Left forelimb (tissue), 1 donor: ENCODE measurements around the gene HOXC11.

Source experiments
- DNase-seq: peaks from one replicate; pipeline ENCODE4 v3.0.0-alpha.2; 2018; ENCODE audit warnings: low spot score

The HOXC11 gene

GRCh38 chr12:54009171-54010052, 36.5 kb downstream of the HOXC11 start:
- no peak for DNase-seq

DNA sequence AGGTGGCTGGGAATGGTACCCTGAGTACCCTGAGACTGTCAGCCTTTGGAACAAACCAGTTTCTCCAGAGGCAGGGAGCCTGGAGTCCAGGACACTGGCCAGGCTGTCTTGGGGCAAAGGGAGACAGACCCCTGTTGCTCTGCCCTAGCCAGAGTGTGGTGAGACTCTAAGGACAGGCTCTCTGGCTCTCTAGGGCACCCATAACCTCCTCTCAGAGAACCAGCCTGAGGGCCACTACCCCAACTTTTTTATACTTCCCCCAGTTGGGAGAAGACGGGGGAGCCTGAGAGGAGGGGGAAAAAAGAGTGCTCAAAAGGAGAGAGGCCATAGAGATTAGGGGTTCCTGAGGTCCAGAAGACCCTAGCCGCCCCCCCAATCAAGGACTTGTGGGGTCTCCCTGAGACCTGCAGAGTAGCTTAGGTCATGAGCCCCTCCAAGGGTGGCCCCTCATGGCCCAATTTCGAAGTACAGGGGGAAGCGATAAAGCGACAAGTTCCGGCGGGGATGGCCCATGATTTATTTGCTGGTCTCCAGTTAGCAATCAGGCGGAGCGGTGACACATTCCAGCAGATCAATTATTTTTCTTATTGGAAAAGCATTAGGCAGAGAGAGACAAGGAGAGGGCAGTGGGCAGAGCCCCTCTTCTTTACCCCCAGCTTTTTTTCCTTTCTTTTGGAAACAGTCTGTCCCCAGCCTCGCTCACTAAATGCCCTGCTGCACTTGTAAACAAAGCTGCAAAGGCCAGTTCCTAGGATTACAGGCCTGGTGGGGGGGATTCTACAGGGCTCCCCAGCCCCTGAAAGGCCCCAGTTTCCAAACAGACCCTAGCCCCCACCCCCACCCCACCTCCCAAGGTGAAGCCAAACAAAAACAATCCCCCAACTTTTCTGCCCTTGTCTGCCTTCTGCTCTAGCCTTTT, 37.4 kb downstream of the HOXC11 start:
- DNase-seq = no peak

DNA sequence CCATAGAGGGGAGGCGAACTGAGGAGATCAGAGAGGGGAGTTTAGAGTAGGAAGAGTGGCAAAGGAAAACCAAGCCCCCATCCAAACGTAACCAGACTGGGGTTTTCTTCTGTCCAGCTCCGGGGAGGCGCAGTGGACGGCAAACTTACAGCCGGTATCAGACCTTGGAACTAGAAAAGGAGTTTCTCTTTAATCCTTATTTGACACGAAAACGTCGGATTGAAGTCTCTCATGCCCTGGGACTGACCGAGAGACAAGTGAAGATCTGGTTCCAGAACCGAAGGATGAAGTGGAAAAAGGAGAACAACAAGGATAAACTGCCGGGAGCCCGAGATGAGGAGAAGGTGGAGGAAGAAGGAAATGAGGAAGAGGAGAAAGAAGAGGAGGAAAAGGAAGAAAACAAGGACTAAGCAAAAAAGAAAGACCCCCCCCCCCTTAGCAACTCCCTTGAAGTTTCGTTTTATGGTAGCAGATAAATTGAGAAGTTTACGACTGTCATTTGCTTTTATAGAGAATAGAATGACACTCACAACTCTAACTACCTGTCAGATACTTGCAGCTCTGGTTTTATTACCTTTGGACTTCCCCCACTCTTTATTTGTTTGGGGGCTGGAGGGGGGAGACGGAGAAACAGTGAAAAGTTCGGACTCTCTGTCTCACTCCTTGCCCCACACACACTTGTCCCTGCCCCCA, 38.2 kb downstream of the HOXC11 start:
- no peak for DNase-seq

- no peak for DNase-seq
Measured at GRCh38 chr12:54011665-54012532, 39.0 kb downstream of the HOXC11 start.

- DNase-seq = no peak
Measured at GRCh38 chr12:54012631-54013409, 39.9 kb downstream of the HOXC11 start.

DNA sequence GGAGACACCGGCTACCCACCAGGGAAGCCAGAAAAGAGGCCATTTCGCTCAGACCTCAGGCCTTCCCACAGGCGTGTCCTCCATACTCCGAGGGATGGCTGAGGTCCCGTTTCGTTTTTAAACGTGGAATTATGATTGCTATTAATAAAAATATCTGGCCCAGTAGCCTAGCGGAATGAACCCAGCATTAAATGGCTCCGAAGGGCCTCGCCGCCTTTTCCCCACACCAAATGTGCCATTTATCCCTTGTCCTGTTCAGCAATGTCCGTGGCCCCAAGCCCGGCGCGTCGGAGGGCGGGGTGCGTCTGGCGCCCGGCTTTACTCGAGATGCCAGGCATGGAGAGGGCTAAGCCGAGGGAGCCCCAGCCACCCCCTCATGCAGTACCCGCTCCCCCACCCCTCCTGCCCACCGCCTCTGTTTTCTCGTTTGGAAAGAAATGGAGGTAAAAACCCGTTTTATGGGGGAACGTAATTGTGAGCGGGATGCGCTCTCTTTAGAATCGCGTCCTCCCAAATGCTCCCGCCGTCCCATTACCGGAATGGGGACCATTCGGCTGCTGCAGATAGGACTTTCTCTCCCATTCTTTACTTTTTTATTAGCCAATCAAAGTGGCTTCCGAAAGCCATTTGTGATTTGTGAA, 41.6 kb downstream of the HOXC11 start:
- no peak for DNase-seq

DNA sequence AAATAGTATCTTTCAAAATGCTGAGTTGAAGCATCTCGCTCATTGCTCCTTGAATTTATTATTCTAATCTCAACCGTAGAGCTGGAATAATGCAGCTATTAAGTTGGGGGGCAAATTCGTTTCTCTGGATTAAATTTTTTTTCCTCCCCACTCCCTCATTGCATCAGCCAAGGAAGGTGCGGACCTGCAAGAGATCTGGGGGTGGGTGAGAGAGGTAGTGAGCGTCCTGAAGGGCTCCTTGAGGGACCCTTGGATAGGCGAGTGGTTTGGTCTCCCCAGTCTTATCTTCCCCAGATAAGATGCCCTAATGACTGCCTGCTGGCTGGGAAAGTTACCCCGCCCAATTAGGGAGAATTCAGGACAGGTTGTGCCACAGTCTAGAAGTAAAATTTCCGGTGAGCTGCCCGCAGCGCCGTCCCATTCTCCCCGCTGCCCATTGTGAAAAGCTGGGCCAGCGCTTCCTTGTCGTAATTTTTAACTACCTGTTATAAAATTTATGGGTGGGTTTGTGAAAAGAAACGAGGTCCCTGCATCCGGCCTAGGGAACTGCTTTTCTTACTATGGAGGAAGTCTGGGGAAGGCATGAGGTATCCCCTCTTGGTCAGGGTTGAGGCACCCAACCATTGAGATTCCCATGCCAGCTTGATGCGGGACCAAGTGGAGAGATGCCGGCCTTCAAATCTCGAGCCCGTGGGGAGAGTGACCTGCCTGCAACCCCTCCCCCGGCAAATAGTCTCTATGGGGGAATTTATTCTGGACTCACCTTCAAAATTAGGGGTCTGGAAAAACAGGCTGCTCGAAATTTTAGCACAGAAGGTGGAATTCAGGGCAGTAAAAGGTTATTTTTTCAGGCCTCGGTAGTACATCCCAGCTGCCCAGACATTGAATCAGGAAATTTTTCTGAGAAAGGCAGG, 42.3 kb downstream of the HOXC11 start:
- no peak for DNase-seq

DNA sequence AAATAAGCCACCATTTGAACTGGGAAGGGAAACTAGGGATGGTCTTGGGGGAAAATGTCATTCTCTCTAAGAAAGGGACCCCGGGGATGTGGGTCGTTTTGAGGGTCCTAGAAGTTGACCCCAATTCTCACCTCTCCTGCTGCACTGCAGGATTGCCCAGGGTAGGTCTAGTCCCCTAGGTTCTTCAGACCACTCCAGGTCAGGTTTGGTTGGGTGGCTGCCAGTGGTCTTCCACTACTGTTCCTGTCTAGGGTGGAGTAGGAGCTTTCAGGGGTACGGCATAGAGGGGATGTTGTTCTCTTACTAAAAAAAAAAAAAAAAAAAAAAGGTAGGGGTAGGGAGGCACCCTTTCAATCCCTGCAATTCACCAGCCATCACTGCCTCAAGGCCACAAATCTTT, 43.1 kb downstream of the HOXC11 start:
- no peak for DNase-seq

DNA sequence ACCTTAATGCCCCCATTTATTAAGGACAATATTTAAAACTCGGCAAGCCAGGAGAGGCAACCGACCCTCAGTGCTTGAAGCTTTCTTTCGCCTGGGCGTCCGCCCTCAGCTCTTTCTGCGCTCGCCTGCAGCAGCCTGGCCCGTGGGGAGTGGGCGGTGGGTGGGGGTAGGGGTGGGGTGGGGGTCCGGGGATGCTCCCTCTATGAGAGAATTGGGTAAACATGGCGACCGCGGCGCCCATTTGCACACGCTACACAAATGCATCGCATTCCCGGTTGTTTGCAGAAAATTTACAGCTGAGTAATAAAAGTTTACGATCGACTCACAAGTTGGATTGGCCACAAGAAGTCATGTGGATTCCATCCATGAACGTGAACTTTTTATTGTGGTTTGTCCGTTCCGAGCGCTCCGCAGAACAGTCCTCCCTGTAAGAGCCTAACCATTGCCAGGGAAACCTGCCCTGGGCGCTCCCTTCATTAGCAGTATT, 43.6 kb downstream of the HOXC11 start:
- DNase-seq = no peak

- no peak for DNase-seq
Measured at GRCh38 chr12:54017027-54017788, 44.3 kb downstream of the HOXC11 start.

DNA sequence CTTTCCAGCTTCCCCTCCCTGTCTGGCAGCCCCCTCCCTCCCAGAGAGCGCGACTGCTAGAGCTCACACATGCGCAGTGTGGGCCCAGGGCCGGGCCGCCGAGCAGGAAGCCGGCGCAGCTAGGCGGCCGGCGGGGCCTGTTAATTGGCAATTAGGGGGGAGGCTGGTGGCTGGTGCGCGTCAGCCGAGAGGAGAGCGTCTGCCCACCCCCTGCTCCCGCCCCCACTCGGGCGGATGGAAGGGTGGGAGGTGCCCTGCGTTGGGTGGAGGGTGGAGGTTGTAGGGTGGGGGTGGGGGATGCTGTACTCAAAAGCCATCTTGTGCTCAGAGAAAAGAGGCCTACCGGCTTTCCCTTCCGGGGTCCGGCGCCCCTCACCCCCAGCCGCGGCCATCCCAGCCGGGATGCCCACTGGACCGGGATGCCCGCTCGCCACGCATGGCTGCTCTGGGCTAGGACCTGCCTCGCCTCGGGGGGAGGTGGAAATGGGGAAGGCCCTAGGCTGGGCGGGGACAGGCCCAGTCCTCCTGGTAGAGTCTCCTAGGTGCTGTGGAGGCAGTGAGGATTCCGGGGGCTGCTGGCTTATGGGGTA, 45.0 kb downstream of the HOXC11 start:
- no peak for DNase-seq

DNA sequence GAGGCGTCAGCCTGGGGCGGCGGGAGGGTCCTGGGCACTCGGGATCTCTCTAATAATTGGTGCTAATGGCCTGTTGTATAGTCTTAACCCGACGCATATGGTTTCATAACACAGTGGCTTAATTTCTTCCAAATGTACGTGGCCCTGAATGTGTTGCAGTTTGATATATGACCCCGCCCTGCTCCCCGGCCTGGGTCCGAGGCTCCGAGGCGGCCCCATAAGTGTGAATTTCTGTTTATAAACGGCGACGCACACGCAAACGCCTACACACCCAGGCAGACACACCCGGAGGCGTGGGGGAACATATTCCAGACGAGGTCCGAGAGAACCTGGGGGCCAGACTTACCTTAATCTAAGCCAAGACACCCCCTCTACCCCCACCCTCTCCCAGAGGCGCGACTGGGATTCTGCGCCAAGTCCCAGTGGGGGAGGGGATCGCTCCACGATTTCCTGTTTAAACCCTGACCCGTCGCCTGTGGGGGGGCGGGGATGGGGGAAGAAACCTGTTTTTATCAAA, 45.6 kb downstream of the HOXC11 start:
- no peak for DNase-seq

DNA sequence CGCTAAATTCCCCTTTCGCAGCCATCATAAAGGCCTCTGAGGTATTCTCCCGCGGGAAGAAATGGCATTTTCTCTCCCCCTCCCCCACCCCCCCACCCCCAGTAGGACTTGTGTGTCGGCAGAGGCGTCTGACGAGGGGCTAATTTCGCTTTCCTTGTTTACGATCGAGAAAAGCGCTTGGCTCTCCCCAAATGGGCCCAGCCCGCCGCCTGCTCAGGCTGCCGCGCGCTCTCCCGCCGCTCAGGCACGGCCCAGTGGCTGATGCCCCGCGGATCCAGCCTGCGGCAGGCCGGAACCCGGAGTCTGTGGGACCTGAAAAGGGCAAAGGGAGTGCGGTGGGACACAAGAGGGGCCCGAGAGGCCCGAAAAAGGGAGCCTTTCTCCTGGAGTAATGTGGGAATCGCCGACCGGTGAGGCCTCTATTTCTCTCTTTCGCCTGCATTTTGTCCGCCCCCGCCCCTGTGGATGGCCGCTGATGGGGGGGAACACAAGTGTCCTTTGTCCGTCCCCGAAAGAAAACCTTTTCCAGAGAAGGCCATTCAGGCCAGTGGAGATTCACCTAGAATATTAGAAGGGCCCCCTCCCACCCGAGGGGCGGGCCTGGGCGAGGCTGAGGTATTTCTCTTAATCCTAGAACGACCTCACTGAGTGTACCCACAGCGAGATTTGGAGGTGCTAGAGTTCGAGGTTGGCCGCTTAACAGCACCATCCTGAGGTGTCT, 46.3 kb downstream of the HOXC11 start:
- no peak for DNase-seq

- no peak for DNase-seq
Measured at GRCh38 chr12:54019924-54020590, 47.1 kb downstream of the HOXC11 start.

DNA sequence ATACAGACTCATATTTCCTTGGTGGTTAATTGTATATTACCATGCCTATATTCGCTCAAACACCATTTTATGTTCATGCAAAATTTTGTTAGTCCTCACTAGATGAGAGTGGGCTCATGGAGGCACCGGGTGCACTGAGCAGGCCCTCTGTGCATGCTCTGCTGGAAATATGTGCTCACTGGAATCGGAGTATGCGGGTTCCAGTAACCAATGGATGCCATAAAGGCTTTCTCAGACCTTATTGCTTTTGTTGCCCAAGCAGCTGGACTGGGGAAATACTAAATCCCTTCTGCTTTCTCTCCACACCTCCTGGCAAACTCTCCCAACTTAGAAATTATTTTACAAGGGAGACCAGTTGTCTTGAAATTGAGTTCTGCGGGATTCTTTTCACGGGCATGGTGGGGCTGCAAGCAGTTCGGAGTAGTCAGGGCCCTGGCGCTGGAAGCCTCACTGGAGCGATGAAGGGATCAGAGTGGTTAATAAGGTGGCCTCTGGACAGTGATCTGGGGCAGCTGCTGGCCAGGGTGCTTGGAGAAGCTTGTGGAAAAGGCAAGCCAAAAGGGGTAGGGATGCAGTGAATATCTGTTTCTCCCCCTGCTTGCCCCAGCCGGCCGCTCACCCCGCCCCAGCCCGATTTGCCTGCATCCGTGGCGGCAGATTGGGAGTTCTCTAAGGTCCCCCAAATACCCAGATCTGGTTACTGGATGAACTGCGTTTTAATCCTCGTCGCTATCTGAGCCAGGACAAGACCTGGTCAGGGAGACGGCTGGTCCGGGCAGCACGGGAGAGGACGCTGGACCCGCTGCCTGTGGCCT, 47.9 kb downstream of the HOXC11 start:
- no peak for DNase-seq
